G401 (cell line): ENCODE data around the gene LRRC57. TPM values are rescaled to one million over a fixed set of nuclear protein-coding genes. Genes with fewer than 3 reads are reported as not detected.
"Not testable (repeated sequence)": the region's sequence is repeated elsewhere in the genome, so short reads cannot be mapped to it uniquely, and the experiment has no call there.

Source experiments
- DNase-seq: peaks from one replicate; pipeline ENCODE4 v3.0.0-alpha.2; 2015; ENCODE audit warnings: low spot score
- in situ Hi-C: cut with HindIII; loops from 2 replicates; pipeline ENCODE4 v1.10.0; 2016; ENCODE audit warnings: low sequenced_read_pairs, mixed read lengths
- total RNA-seq: library from RNA; depleted of rRNA; stranded (reverse); fragments of >200 nt; shearing (Covaris generic); gene quantifications from 2 replicates; pipeline ENCODE4 v1.2.3, GENCODE V29; 2014

The LRRC57 gene
- total RNA-seq, 1 experiment from 2014 or later, result 26.2 TPM

GRCh38 chr15:42556550-42557207, 8.1 kb upstream of the LRRC57 start:
- DNase-seq, in situ Hi-C loops: not testable (repeated sequence)

- in situ Hi-C loops, result no loop called here
- DNase-seq, result no peak
These were observed 5.0 kb upstream of the LRRC57 start for GRCh38 chr15:42553554-42553953.

DNA sequence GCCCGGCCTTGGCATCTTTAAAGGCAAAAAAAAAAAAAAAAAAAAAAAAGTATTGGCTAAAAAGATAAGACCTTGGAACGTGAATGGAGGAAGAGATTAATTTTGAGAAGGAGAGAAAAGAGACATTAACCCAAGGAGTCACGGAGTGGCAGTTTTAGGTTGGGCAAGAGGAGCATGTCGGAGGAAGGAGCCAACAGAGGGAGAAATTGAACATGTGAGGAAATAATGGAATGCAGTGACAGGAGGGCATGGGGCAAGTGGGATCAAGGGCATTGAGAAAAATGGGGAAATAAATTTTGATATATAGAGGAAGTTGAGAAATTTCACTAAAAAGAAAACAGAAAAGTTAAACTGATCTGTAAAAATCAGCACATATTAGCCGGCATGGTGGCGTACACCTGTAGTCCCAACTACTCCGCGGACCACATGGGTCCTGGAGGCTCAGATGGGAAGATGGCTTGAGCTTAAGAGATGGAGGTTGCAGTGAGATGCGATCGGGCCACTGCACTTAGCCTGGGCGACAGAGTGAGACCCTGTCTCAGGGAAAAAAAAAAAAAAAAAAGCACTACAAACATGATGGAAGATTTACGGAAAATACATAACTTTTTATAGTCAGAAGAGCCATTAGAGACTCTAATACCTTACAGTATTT, 1.3 kb upstream of the LRRC57 start:
- DNase-seq, result no peak
- in situ Hi-C loops, result no loop called here

- DNase-seq, result peak; percentile 59
- in situ Hi-C loops, result no loop called here
These were observed 469 bp upstream of the LRRC57 start for GRCh38 chr15:42549032-42549491.

DNA sequence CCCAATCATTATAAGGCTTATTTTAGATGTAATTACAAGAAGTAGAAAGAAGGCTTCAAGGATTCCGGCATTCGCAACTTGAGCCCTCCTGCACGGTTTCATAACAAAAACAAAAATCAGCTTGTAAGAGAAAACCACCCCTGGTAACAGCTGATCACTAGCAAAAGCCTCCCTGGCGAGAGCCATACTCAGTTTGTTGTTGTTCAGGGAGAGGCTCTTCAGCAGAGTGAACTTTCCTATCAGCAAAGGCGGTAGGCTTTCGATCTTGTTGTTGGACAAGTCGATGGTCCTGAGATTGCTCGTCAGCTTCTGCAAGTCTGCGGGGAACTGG, 710 bp downstream of the LRRC57 start:
- in situ Hi-C loops, result no loop called here
- DNase-seq, result no peak

DNA sequence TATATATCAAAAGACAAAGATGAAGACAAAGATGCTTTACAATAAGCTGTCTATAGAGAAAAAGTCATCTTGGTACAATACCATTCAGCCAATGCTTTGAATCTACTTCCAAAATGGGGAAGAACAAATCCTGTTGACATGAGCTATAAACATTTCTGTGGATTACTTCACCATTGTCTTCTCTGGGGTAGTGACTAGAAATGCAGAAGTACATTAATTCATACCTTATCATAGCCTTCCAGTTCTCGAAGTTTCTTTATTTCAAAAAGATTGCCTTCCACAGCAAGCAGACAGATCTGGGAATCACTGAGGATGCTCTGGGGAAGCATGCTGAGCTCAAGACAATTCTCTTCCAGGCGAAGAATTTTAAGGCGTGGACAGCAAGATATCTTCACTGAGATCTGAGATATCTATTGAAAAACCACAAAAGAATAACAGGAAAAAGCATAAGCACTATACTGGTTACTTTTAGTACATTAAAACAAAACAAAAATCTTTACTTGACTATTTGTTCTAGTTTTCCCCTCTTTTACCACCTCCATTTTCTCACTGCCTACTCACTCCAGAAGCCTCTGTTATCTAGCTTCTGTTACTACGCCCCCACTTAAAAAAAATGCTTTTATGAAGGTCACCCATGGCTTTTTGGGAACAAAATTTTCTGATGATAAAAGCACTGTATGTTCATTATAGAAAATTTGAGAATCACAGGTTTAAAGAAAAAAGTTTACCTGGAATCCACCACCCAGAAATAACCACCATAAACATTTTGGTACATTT, 3.6 kb downstream of the LRRC57 start:
- no peak for DNase-seq
- in situ Hi-C loops, result no loop called here

DNA sequence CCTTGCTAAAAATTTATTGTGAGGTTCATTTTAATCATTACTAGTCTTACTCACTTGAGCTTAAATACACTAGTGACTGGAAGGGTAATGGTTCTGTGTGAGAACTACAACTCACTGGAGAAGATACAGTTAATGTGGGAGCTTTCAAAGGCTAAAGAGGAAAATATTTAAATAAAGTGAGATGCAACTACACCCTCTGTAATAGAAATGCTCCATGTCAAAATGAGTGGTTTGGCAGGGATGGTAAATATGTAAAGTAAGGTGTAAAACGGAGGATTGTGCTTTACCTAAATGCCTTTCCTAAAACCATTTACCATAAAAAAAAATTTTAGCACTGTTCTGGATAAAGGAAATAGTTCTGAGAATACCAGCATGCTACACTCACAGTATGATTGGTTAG, 15.3 kb downstream of the LRRC57 start:
- in situ Hi-C loops, result no loop called here
- no peak for DNase-seq

- no peak for DNase-seq
- in situ Hi-C loops, result no loop called here
These were observed 19.6 kb downstream of the LRRC57 start for GRCh38 chr15:42528970-42529369.

DNA sequence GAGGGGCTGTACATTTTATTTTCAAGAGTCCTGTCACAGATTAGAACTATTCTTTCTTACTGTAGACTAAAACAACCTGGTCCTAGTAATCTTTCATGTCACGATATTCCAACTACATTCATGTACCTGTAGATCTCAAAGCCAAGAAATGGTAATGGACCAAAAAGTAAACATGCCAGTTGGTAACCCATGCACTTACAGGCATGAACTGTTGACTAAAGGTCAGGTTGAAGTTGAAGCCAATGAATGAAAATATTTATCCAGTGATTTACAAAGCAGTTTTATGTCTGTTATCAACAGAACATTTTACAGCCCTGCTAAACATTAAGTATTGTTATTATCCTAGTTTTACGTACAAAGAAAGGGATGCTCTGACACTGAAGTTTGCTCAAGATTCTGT, 25.3 kb downstream of the LRRC57 start:
- in situ Hi-C loops, result no loop called here
- no peak for DNase-seq

- in situ Hi-C loops, result no loop called here
- no peak for DNase-seq
These were observed 37.6 kb downstream of the LRRC57 start for GRCh38 chr15:42511007-42511391.

- in situ Hi-C loops, result no loop called here
- DNase-seq, result no peak
These were observed 38.2 kb downstream of the LRRC57 start for GRCh38 chr15:42510258-42511006.

GRCh38 chr15:42508263-42508690, 40.3 kb downstream of the LRRC57 start:
- in situ Hi-C loops, result no loop called here
- DNase-seq, result no peak

DNA sequence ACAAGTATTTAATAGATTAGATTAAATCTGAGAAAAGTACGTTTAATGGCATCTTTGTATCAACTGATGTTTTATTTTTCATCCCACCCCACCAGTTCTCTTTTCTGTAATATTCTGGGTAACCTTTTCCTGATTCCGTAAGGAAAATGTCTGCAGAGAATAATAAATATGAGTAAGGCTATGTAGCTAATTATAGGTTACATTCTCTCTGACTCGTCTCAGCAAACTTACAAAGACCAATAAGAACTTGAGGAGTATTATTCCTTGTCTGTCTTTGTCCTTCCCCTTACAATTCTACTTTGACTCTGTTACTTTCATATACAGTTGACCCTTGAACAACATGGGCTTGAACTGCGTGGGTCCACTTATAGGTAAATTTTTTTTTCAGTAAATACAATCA, 41.1 kb downstream of the LRRC57 start:
- in situ Hi-C loops, result no loop called here
- DNase-seq, result no peak

- no peak for DNase-seq
- in situ Hi-C loops, result no loop called here
These were observed 44.0 kb downstream of the LRRC57 start for GRCh38 chr15:42504631-42505030.

DNA sequence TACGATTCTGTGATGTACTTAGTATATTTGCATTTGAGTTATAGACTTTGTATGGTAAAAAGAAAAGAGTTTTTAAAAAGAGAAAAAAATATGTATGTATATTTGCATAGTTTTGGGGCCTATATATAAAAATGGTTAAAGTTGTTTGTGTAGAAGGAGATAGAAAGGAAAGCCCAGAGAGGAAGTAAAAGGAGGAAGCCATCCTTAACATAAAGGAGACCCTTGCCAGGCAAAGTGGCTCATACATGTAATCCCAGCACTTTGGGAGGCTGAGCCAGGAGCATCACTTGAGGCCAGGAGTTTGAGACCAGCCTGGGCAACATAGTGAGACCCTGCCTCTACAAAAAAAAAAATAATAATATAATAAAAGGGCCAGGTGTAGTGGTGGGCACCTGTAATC, 44.8 kb downstream of the LRRC57 start:
- in situ Hi-C loops, result no loop called here
- DNase-seq, result no peak

- in situ Hi-C loops, result no loop called here
- DNase-seq, result no peak
These were observed 46.1 kb downstream of the LRRC57 start for GRCh38 chr15:42502477-42502876.

DNA sequence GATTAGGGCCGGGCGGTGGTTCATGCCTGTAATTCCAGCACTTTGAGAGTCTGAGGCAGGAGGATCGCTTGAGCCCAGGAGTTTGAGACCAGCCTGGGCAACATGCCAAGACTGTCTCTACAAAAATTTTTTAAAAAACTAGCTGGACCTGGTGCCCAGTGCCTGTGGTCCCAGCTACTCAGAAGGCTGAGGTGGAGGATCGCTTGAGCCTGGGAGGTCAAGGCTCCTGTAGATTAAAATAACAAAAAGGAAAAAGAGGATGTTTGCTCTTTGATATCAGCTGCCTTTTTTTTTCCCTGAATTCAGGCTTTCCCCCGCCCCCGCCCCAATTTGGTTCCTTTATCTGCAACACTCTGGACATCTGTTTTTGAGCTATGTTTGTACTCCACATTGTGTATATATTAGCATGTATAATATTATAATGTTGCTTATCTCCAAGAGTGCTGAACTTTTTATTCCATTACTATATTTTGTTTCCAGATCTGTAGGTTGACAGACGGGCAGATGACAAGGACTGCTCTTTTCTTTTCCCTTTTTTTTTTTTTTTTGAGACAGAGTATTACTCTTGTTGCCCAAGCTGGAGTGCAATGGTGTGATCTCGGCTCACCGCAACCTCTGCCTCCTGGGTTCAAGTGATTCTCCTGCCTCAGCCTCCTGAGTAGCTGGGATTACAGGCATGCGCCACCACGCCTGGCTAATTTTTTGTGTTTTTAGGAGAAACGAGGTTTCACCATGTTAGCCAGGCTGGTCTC, 48.6 kb downstream of the LRRC57 start:
- no peak for DNase-seq
- in situ Hi-C loops, result no loop called here

- in situ Hi-C loops, result no loop called here
- DNase-seq, result no peak
These were observed 50.2 kb downstream of the LRRC57 start for GRCh38 chr15:42498212-42499068.
